HG03571 (cell line): ENCODE measurements around the gene SNX22.

Experiments used
- ATAC-seq: cut with Tn5 transposase; IDR thresholded peaks from one replicate; pipeline ENCODE4 v1.9.1; 2021; ENCODE audit not compliant: unreplicated experiment

SNX22 gene

DNA sequence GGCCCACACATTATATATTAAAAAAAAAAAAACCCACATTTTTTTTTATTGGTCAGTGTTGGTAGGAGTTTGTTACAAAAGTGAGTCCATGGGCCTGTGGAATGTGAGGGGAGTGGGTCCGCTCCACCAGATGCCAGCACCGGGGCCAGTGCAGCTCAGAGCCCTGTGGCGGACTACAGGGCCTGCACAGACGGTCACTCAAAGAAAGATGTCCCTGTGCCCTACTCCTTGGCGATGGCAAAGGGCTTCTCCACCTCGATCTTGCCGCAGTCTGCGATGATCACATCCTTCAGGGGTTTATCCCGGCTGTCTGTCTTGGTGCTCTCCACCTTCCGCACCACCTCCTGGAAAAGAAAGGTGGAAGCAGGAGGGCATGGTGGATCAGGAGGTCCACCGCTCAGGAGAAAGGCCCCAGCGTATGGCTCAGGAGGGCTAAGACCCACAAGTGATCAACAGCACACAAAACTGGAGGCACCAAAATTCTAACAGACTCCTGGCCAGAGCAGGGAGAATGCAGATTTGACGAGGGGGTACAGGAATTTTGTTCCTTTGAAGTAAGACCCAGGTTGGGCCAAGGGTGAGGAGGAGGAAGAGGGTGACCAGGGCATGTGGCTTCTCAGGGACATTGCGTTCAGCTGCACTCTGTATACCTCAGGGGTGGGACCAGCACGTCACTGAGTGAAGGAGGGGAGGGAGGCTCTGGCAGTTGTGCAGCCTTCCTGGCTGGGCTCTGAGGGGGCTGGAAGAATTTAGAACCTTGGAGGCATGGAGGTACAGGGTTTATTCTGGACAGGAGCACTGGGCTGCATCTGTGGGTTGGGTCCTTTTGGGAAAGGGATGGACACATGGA lies 4.5 kb downstream of the SNX22 start:
- no peak for ATAC-seq

DNA sequence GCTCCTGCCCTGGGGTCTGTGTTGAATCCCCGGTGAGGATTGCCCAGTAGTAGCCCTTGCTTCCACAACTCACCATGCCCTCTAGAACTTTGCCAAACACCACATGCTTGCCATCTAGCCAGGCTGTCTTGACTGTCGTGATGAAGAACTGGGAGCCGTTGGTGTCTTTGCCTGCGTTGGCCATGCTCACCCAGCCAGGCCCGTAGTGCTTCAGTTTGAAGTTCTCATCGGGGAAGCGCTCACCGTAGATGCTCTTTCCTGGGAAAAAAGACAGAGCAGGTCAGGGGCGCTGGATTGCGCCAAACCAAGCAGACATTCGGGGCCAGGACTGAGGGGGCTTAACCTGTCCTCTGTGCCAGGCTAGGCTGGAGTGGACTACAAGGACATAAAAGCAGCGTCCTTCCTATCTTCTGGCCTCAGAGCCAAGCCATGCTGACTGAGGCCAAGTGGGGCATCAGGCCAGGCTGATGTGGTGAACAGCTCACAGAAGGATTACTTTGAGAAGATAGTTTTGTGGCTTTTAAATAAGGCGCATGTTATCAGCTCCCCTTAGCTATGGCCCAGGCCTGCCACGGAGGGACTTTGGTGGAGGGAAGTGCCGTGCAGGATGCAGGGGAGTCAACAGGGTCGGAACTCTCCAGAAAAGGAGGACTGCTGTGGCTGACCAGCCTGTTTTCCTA lies 5.3 kb downstream of the SNX22 start:
- no peak for ATAC-seq

DNA sequence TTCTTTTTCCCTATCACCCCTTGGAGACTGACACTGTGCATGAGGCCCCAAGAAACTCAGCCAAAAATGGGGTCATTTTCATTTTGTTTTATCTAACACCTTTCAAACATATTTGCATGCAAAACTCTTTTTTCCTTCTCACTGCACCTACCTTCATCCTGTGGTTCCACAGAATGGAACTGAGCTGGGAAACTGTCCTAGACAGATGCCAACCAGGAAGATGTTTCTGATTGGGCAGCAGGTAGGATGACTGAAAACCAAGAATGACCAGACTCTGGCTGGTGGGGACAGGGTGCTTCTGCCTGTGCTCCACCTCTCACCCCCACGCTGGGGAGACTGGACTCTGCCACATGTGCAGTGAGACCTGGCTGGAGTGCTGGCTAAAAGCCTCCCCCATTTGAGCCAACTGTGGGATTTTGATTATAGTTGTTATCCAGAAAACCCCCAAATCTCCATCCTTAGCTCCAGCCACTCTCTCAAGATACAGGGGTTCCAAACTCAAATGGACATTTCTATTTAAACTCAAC lies 6.1 kb downstream of the SNX22 start:
- ATAC-seq, result no peak

DNA sequence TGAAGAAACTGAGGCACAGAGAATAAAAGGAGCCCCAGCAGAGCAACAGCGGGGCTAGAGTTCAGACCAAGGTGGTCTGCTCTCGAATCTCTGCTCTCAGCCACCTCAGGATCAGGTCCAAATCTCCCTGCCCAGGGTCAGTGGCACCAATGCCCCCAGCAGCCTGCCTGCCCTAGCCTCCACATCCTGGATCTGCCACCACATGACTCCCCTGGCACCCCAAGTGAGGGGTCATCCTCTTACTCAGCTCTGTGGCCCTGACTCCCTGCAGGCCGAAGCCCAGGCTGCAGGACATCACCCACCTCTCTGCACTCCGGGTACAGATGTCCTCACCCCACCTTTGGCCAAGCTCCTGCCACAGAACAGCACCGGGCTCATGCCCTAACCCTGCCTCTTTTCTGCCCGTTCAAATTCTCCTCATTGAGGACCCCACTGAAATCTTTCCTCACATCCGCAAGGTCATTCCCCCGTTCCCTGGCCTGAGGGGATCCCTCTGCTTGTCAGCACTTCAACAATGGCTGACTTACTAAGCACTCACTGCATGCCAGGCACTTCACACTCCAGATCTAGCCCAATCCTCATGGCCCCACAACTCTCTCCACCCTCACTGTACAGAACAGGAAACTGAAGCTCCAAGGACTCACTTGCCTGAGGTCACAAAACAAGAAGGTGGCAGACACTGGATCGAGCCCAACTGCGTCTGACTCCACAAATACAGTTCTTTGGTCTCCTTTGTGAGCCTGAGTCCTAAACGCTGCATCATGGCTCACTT lies 7.0 kb downstream of the SNX22 start:
- no peak for ATAC-seq

DNA sequence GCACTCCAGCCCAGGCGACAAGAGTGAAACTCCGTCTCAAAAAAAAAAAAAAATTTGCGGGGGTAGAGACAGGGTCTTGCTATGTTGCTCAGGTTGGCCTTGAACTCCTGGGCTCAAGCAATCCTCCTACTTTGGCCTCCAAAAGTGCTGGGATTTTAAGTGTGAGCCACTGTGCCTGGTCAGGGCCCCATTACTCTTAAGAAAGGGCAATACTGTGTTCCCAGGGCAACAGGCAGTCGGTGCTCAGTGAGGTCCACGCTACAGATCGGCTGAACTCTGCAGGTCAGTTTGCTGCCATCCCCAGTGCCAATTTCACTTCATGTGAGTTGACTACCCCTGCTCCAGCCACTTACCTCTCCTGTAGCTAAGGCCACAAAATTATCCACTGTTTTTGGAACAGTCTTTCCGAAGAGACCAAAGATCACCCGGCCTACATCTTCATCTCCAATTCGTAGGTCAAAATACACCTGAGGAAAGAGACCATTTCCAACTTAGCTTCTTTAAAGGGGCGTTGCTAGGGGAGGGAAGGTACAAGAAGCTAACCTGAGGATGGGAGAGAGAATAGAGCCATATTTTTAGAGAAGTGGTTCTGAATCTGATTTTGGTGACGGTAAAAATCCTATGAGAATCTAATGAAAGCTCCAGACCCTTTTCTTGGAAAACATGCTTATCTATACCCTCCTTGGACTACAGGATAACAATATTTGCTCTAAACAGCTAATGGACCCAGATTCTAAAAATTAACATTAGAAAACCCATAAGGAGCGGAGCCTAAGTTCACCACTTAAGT lies 10.4 kb downstream of the SNX22 start:
- ATAC-seq, result no peak

DNA sequence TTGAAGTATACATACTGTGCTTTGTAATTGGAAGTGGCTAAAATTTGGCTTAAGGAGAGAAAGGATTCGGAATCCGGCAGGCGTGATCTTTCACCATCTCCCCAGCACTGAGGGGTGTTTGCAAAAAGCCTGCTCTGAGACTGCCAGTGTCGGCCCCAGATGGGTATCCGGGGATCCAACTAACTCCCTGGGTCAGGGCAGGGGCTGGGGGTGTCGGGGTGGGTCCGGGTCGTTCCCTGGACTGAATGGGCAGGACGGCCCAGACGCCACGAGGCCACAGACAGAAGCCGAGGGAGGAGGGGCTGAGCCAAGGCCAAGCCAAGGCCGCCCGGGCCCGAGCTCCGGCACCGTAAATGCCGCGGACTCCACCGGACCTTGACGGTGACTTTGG lies 10.9 kb downstream of the SNX22 start:
- peak; percentile 19 for ATAC-seq

GRCh38 chr15:64162869-64163658 lies 11.5 kb downstream of the SNX22 start, which contains the start of gene PPIB:
PPIB (minus strand) TSS chr15:64163022; CDS start chr15:64162986, 36 bp downstream.
- ATAC-seq, result peak; percentile 88

DNA sequence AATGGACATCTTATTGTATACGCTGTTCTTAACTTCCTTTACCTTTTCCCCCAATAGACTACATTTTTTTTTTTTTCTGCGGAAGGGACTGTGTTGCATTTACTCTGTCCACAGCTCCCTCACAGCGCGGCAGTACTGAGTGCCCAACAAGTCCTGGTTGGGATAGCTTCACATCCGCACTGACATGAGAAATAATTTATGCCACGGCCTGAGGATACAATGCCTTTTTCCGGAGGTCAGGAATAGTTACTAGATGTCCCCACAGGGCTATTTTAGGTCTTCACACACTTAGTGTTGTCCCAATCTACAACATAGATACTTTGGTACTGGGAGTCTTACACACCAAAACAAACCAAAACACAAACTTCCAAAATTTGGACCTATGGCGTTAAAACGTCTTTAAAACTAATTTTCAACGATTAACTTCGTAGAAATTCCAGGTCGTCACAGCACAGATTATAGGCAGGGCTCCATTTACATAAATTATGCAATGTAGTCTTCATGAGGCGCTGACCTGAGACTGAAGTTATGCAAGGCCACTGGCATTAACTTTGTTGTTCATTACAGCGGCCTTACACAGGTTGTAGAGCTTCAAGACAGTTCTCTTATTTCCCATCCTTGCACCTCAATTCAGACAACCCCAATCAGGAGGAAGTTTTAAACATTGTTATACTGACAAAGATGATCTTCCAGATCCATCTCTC lies 12.3 kb downstream of the SNX22 start:
- peak; percentile 7 for ATAC-seq

DNA sequence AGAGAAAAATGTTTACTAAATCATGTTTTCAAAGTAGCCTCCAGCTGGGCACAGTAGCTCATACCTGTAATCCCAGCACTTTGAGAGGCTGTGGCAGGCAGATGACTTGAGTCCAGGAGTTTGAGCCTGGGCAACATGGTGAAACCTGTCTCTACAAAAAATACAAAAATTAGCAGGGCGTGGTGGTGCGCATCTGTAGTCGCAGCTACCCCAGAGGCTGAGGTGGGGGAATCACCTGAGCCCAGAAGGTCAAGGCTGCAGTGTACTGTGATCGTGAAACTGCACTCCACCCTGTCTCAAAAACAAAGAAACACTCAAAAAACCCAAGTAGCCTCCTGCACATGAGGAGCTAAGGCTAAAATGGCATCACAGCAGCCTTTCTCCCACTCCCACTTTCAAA lies 12.9 kb downstream of the SNX22 start:
- ATAC-seq, result no peak

DNA sequence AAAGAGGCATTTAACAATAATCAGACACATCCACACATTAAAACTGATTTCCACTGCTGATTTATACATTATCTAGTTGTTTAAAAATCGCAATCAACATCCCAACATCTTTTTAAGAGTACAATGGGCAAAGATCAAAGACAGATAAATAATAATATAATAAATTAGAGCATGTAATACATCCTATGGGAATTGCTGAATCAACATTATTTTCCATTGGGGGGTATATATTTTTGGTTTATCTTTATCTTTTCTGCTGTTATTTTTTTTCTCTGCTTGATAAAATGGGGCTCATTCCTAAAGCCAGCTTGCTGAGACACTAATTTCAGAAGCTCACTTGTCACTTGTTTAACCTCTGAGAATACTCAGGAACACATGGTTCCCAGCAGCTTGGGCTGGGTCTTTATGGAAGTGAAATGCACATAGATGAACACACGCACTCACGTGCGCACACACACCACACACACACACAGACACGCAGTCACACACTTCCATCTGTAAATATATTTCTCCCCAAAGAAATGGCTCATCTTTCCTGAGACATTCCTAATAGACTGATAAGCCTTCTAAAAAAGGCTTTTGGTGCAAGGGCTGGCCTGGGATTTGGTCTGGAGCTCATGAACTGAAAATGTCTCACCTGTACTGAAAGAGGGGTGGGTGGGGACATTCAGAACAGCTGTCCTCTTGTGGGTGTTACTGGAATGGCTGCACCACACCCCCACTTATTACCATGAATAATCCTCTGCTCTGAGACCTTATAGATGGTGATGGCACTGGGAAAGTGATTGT lies 14.8 kb downstream of the SNX22 start:
- ATAC-seq, result no peak

GRCh38 chr15:64180235-64180824 lies 28.8 kb downstream of the SNX22 start:
- no peak for ATAC-seq

- no peak for ATAC-seq
Observed at GRCh38 chr15:64182859-64183370, 31.4 kb downstream of the SNX22 start.

GRCh38 chr15:64185146-64185911 lies 33.8 kb downstream of the SNX22 start:
- ATAC-seq, result no peak

DNA sequence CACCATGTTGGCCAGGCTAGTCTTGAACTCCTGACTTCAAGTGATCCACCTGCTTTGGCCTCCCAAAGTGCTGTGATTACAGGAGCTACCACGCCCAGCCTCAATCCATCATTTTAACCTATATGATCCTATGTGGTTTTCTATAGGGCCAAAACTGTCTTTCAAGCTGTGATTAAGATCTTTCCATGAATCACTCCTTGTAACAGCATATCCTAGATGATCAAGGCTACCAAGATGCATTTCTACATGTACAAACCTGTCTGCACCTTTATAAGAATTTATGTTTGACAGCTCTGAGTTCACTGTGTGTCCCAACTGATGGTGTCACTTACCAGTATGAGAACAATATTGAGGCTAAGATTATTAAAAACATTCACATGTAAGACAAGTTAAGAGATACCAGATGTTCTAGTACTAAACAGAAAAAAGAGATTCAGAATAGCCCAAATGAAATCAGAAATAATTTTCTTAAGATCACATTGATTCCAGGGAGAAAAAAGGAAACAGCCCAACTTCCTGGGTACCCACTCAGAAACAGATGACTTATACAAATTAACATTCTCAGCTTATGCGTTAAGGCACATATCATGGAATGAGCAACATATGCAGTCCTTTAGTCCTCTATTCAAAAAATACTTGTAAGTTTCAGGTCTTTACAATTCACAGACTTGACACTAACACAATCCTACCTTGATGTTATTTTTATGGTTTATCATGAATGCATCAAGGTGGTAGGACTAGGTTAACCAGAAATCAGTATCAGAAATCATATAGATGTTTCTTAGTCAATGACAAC lies 36.1 kb downstream of the SNX22 start:
- no peak for ATAC-seq

- ATAC-seq, result no peak
Observed at GRCh38 chr15:64191971-64192830, 40.7 kb downstream of the SNX22 start.
